GM23248 (cell line): ENCODE results near the gene SIM1. TPM values are rescaled to one million over a fixed set of nuclear protein-coding genes. Genes with fewer than 3 reads are reported as not detected.
"Not testable (repeated sequence)": the region's sequence is repeated elsewhere in the genome, so short reads cannot be mapped to it uniquely, and the experiment has no call there.

Experiments
- DNase-seq: peaks from one replicate; pipeline ENCODE4 v3.0.0-alpha.2; 2015
- H2AFZ ChIP-seq: fragments of 200-600 bp; sonication (generic); 2 replicates; pipeline ENCODE4 v1.6.1; 2016; ENCODE audit warnings: antibody characterized with exemption
- H3F3A ChIP-seq: fragments of 200-600 bp; sonication (generic); 2 replicates; pipeline ENCODE4 v1.6.1; 2016; ENCODE audit warnings: mild to moderate bottlenecking, antibody characterized with exemption, mixed run types; ENCODE audit not compliant: insufficient read depth
- H3K27ac ChIP-seq: fragments of 200-600 bp; sonication (generic); 2 replicates; pipeline ENCODE4 v1.5.1; 2016; ENCODE audit warnings: mild to moderate bottlenecking
- H3K27me3 ChIP-seq: fragments of 200-600 bp; sonication (generic); replicated peaks from 2 replicates; pipeline ENCODE4 v1.6.1; 2016; ENCODE audit warnings: mild to moderate bottlenecking; ENCODE audit not compliant: insufficient read depth
- H3K36me3 ChIP-seq: fragments of 200-600 bp; sonication (generic); 2 replicates; pipeline ENCODE4 v1.6.1; 2016; ENCODE audit warnings: low read depth, mild to moderate bottlenecking
- H3K4me1 ChIP-seq: fragments of 200-600 bp; sonication (generic); 2 replicates; pipeline ENCODE4 v1.6.1; 2016; ENCODE audit warnings: mild to moderate bottlenecking; ENCODE audit not compliant: insufficient read depth
- H3K4me2 ChIP-seq: fragments of 200-600 bp; sonication (generic); one replicate; pipeline ENCODE4 v1.6.1; 2016; ENCODE audit warnings: mild to moderate bottlenecking; ENCODE audit not compliant: unreplicated experiment
- H3K4me3 ChIP-seq: fragments of 200-600 bp; sonication (generic); 2 replicates; pipeline ENCODE4 v1.5.1; 2016; ENCODE audit warnings: mild to moderate bottlenecking
- H3K79me2 ChIP-seq: fragments of 200-600 bp; sonication (generic); 2 replicates; pipeline ENCODE4 v1.6.1; 2016; ENCODE audit warnings: mild to moderate bottlenecking; ENCODE audit not compliant: insufficient read depth
- H3K9ac ChIP-seq: fragments of 200-600 bp; sonication (generic); 2 replicates; pipeline ENCODE4 v1.6.1; 2016; ENCODE audit warnings: mild to moderate bottlenecking
- H3K9me2 ChIP-seq: fragments of 200-600 bp; sonication (generic); 2 replicates; pipeline ENCODE4 v1.6.1; 2016; ENCODE audit warnings: mixed run types, mild to moderate bottlenecking, moderate library complexity; ENCODE audit not compliant: insufficient read depth
- H3K9me3 ChIP-seq: fragments of 200-600 bp; sonication (generic); one replicate; pipeline ENCODE4 v1.6.1; 2017; ENCODE audit warnings: low read depth
- H4K20me1 ChIP-seq: fragments of 200-600 bp; sonication (generic); 2 replicates; pipeline ENCODE4 v1.6.0; 2016; ENCODE audit not compliant: insufficient read depth
- EZH2 ChIP-seq: fragments of 200-600 bp; sonication (generic); IDR thresholded peaks from 2 replicates; pipeline ENCODE4 v1.6.1; 2018; ENCODE audit warnings: antibody characterized with exemption, mild to moderate bottlenecking; ENCODE audit not compliant: insufficient read depth, poor library complexity, severe bottlenecking
- EZH2phosphoT487 ChIP-seq: fragments of 200-600 bp; sonication (generic); IDR thresholded peaks from 2 replicates; pipeline ENCODE4 v1.6.1; 2018; ENCODE audit warnings: antibody characterized with exemption, moderate library complexity, mild to moderate bottlenecking, low read depth; ENCODE audit not compliant: insufficient read depth
- WGBS, 2 experiments: methylation state at CpG; one replicate each; pipeline ENCODE4 v1.1.6; 2015 to 2017; ENCODE audit warnings: low lambda C conversion rate in 2 of 2, low coverage in 1 of 2; ENCODE audit errors: missing lambda C conversion rate in 2 of 2; 5-methylcytosine and 5-hydroxymethylcytosine counted together
- in situ Hi-C: fragments of 300-500 bp; cut with MboI; formaldehyde crosslinking; loops from 2 replicates; pipeline ENCODE4 v1.15.0; 2020
- polyA plus RNA-seq: library from polyadenylated mRNA; unstranded; fragments of >200 nt; fragmentation: Nextera tagmentation; extraction: Ambion mirVana; gene quantifications from 2 replicates; pipeline ENCODE4 v1.2.1, GENCODE V29; 2016
- total RNA-seq: library from RNA; depleted of rRNA; stranded (reverse); fragments of >200 nt; shearing (Covaris generic); gene quantifications from 2 replicates; pipeline ENCODE4 v1.2.3, GENCODE V29; 2014

Gene SIM1
- total and polyA plus RNA-seq, 2 experiments from 2014 or later, result 1.5 to 1.6 TPM

- H3K79me2 ChIP-seq, result no peaks in the 10 kb centered on the region
- H3K9ac ChIP-seq, result no peak overlapping the region
- H2AFZ ChIP-seq, result no peak overlapping the region
- in situ Hi-C loops, result no loop called here
- 0 out of 2 replicates have a peak, but pooled peaks cover under 1% of the 10 kb centered on the region for H3K4me1 ChIP-seq
- no peak overlapping the region for H3K27ac ChIP-seq
- H3K36me3 ChIP-seq, result no peaks in the 10 kb centered on the region
- no peaks in the 10 kb centered on the region for H3K9me3 ChIP-seq
- WGBS, 2 experiments, result 97% methylated on average over 4 of the region's 4 CpGs
- H3K4me2 ChIP-seq, result no peak overlapping the region
- no peaks in the 10 kb centered on the region for H3F3A ChIP-seq
- no peak for DNase-seq
- H3K4me3 ChIP-seq, result no peak overlapping the region
- H3K9me2 ChIP-seq, result no peaks in the 10 kb centered on the region
- TF ChIP-seq EZH2 (no peak), EZH2phosphoT487 (no peak)
- no peaks in the 10 kb centered on the region for H3K27me3 ChIP-seq
- no peaks in the 10 kb centered on the region for H4K20me1 ChIP-seq
Observed at GRCh38 chr6:100371591-100371990, 93.1 kb downstream of the SIM1 start.

DNA sequence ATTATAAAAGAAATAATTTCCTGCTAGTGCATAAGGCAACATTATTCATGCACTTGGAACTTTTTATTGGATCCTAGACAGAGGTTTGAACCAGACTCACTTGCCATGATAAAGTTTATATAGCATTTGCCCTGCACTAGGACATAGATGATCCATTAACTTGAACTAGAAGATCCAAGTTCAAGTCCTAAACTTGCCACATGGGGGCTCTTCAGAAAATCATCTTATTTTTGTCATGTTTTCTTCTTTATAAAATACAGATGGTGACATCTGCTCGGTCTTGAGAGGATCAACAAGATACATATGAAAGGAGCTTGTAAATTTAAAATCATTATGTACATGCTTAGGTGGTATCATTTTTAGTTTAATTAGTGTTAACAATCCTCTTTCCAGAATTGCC lies 94.5 kb downstream of the SIM1 start:
- H4K20me1 ChIP-seq, result no peaks in the 10 kb centered on the region
- no peaks in the 10 kb centered on the region for H3K79me2 ChIP-seq
- TF ChIP-seq EZH2phosphoT487 (no peak), EZH2 (no peak)
- no peak overlapping the region for H3K4me2 ChIP-seq
- H3K4me1 ChIP-seq, result 0 out of 2 replicates have a peak, but pooled peaks cover 3% of the 10 kb centered on the region
- 16 to 22% methylated on average over 1 of the region's 1 CpG for WGBS, 2 experiments
- H3K36me3 ChIP-seq, result no peaks in the 10 kb centered on the region
- DNase-seq, result peak; percentile 31
- H3F3A ChIP-seq, result 0 out of 2 replicates have a peak, but pooled peaks cover 4% of the 10 kb centered on the region
- no peak overlapping the region for H3K27ac ChIP-seq
- in situ Hi-C loops, result no loop called here
- no peak overlapping the region for H2AFZ ChIP-seq
- no peaks in the 10 kb centered on the region for H3K27me3 ChIP-seq
- no peak overlapping the region for H3K4me3 ChIP-seq
- no peaks in the 10 kb centered on the region for H3K9me3 ChIP-seq
- H3K9me2 ChIP-seq, result no peaks in the 10 kb centered on the region
- no peak overlapping the region for H3K9ac ChIP-seq

DNA sequence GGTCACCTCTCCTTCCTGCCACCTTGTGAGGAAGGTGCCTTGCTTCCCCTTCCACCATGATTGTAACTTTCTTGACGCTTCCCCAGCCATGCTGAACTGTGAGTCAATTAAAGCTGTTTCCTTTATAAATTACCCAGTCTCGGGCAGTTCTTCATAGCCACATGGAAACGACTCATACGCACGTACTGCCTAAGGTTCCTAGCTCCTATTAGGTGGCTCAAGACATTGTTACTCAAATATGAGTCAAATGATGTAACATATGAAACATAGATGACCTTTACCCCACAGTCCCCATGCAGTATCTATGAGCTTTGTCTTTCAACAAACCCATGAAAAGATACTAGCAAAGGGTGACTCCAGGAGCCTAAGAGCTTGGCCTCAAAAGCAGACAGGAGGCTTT lies 98.3 kb downstream of the SIM1 start:
- no peaks in the 10 kb centered on the region for H3K9me3 ChIP-seq
- H2AFZ ChIP-seq, result peak overlapping the region; percentile 14; the same call in 1 of the 2 replicates
- H4K20me1 ChIP-seq, result no peaks in the 10 kb centered on the region
- 0 out of 2 replicates have a peak, but pooled peaks cover 4% of the 10 kb centered on the region for H3F3A ChIP-seq
- H3K9me2 ChIP-seq, result no peaks in the 10 kb centered on the region
- in situ Hi-C loops, result no loop called here
- H3K36me3 ChIP-seq, result no peaks in the 10 kb centered on the region
- WGBS, 2 experiments, result 15 to 22% methylated on average over 5 of the region's 5 CpGs
- no peak overlapping the region for H3K4me3 ChIP-seq
- peak overlapping the region; percentile 25 for H3K27ac ChIP-seq
- H3K4me2 ChIP-seq, result no peak overlapping the region
- peak; percentile 84 for DNase-seq
- H3K4me1 ChIP-seq, result 0 out of 2 replicates have a peak, but pooled peaks cover 3% of the 10 kb centered on the region
- H3K27me3 ChIP-seq, result no peaks in the 10 kb centered on the region
- no peak overlapping the region for H3K9ac ChIP-seq
- no peaks in the 10 kb centered on the region for H3K79me2 ChIP-seq
- TF ChIP-seq EZH2, result no peak
- no peak for TF ChIP-seq EZH2phosphoT487

DNA sequence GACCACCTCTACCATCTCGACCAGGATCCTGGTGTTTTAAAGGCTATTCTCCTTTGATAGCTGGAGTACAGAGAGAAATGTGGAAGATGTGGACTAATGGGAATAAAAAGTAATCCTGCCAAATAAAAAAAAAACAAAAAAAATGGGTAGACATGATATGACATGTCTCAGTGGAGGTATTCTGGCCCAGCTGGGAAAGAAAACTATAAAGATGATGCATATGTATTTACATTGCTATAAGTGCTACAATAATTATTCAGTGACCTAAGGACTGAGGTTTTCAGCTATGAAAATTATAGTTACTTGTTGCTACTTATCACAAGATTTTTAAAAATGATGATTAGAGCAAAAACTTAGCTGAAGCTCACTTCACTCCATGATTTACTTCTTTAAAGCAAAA lies 101.1 kb downstream of the SIM1 start:
- Histone ChIP-seq H3K27me3 (no peaks in the 10 kb centered on the region), H4K20me1 (no peaks in the 10 kb centered on the region), H2AFZ (no peak overlapping the region), H3K79me2 (no peaks in the 10 kb centered on the region), H3K27ac (no peak overlapping the region), H3K4me1 (0 out of 2 replicates have a peak, but pooled peaks cover 3% of the 10 kb centered on the region), H3K9me2 (no peaks in the 10 kb centered on the region), H3K9me3 (no peaks in the 10 kb centered on the region), H3K36me3 (no peaks in the 10 kb centered on the region), H3K4me3 (no peak overlapping the region), H3F3A (0 out of 2 replicates have a peak, but pooled peaks cover 4% of the 10 kb centered on the region), H3K9ac (no peak overlapping the region), H3K4me2 (no peak overlapping the region)
- TF ChIP-seq EZH2 (no peak), EZH2phosphoT487 (no peak)
- no peak for DNase-seq
- in situ Hi-C loops, result no loop called here
- WGBS, 2 experiments, result 39 to 62% methylated on average over 1 of the region's 1 CpG

DNA sequence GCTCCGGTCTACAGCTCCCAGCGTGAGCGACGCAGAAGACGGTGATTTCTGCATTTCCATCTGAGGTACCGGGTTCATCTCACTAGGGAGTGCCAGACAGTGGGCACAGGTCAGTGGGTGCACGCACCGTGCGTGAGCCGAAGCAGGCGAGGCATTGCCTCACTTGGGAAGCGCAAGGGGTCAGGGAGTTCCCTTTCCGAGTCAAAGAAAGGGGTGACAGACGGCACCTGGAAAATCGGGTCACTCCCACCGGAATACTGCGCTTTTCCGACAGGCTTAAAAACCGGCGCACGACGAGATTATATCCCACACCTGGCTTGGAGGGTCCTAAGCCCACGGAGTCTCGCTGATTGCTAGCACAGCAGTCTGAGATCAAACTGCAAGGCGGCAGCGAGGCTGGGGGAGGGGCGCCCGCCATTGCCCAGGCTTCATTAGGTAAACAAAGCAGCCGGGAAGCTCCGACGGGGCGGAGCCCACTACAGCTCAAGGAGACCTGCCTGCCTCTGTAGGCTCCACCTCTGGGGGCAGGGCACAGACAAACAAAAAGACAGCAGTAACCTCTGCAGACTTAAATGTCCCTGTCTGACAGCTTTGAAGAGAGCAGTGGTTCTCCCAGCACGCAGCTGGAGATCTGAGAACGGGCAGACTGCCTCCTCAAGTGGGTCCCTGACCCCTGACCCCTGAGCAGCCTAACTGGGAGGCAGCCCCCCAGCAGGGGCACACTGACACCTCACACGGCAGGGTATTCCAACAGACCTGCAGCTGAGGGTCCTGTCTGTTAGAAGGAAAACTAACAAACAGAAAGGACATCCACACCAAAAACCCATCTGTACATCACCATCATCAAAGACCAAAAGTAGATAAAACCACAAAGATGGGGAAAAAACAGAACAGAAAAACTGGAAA lies 109.7 kb downstream of the SIM1 start:
- H3K9me2 ChIP-seq, H2AFZ ChIP-seq, H3K4me2 ChIP-seq, H3K4me1 ChIP-seq, DNase-seq, in situ Hi-C loops, H3K9me3 ChIP-seq, H3K4me3 ChIP-seq, H4K20me1 ChIP-seq, H3K79me2 ChIP-seq, H3K36me3 ChIP-seq, H3K27ac ChIP-seq, H3K27me3 ChIP-seq, H3K9ac ChIP-seq: not testable (repeated sequence)
- peaks cover 13% of the 10 kb centered on the region for H3F3A ChIP-seq
- 77 to 78% methylated on average over 25 to 35 of the region's 35 CpGs for WGBS, 2 experiments
